ENCODE results near the gene MAMDC2.

DNA sequence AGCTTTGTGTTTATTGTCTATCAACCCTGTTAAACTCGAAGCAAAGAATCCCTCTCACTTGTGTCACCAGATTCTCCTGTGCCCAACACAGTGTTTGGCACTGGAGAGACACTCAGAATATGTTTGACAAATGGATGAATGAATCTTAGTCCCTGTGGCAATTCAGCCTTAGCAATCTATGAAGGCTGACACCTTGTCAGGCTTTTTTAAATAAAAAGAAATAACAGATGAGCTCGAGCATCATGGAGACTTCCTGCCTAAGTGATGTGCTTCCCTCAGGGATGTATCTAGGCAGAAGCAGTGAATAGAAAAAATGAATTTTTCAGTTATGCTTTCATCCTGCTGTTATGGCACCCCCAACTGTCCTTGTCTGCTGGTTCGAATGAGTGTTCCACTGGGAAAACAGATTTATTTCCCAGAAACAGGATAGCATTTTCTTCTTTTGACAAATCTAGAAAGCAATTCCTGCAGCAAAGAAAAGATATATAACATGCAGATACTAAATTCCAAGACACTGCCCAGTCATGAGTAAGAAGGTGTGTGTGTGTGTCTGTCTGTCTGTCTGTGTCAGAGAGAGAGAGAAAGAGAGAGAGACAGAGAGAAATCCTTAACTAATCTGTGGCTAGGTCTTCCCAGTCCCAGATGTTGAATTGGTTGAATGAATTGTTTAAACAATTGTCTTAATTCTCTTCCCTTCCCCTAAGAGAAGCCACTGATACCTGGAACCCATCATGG lies 16.7 kb downstream of the MAMDC2 start:
- TF ChIP-seq, protein P1, sequence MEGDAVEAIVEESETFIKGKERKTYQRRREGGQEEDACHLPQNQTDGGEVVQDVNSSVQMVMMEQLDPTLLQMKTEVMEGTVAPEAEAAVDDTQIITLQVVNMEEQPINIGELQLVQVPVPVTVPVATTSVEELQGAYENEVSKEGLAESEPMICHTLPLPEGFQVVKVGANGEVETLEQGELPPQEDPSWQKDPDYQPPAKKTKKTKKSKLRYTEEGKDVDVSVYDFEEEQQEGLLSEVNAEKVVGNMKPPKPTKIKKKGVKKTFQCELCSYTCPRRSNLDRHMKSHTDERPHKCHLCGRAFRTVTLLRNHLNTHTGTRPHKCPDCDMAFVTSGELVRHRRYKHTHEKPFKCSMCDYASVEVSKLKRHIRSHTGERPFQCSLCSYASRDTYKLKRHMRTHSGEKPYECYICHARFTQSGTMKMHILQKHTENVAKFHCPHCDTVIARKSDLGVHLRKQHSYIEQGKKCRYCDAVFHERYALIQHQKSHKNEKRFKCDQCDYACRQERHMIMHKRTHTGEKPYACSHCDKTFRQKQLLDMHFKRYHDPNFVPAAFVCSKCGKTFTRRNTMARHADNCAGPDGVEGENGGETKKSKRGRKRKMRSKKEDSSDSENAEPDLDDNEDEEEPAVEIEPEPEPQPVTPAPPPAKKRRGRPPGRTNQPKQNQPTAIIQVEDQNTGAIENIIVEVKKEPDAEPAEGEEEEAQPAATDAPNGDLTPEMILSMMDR (IDR thresholded peaks at IDR 0.05; ENCODE audit: low read length): no peak
- TF ChIP-seq EZH2 (optimal IDR thresholded peaks at IDR 0.05; ENCODE audit: low read depth, low read length): no peak
